GM18511 (cell line): Measurements from ENCODE around the gene ID3.

Experiments
- ATAC-seq: cut with Tn5 transposase; IDR thresholded peaks from one replicate; pipeline ENCODE4 v1.9.1; 2021; ENCODE audit warnings: mild to moderate bottlenecking, moderate library complexity; ENCODE audit not compliant: unreplicated experiment

ID3 gene

DNA sequence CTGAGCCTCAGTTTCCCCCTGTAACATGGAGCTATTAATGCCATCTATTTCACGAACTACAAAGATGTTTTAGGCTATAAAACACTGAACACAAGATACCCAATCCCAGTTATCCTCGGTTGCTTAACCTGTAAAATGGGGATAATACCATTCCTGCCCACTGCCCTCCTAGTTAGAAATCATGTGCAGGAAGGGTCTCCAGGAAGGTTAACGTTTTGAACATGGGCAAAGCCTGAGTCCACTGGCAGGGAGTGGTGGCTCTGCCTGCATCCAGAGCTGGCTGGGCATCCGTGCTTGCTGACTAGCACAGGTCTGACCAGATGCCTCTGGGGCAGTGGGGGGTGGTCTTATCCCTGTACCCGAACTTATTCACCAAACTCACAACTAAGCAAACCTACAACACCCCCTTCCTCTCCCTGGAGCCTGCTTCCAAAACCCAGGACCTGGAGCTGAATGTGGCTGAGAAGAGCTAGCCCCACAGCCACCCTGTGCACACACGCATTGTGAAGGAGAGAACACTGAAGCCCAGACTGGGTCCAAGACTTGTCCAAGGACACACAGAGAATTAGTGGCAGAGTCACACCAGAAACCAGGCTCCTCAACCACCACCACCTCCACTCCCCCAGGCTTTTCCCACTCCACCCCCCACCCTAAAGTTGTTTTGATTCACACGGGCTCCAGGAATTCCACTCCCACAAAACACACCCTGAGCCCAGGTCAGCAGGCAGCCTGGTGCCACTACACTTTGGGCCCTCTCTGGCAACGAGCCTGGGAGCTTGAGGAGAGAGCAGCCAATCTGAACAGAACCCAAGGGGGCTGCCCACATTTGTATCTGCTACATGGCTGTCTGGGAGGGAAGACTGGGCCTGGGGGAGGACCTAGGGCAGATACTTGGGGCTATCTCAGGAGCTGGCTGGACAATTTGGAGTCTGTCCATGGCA, 29.9 kb downstream of the ID3 start:
- ATAC-seq = no peak

DNA sequence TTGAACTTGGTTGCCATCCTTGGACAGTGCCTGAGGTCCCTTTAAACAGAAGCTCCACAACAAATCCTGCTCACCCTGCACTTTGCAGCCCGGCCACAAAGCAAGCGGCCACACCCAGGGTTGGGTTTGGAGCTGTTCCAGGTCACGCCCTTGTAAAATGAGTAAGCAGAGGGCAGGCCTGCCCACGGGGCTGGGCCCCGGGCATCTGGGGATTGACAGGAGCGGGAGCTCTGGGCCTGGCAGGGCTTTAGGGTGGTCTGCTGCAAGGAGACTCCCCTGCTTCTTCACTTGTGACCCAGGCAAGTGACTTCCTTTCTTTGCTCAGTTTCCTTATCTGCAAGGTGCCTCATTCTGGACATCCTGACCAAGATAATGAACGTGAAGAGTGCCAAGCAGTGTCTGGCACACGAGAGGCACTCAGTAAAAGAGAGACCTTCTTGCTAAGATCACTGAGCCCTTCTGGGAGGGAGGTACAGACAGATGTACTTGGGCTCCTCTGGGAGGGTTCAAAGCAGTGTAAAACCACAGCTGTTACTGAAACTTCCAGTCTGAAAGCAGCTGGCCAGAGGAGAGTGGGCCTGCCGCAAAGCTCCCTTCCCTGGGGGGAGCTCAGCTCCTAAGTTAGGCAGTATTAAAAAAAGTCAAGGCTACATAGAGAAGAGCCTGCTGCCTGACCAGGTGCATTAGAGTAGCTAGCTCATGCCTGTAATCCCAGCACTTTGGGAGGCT, 30.9 kb downstream of the ID3 start:
- ATAC-seq = peak; percentile 55

DNA sequence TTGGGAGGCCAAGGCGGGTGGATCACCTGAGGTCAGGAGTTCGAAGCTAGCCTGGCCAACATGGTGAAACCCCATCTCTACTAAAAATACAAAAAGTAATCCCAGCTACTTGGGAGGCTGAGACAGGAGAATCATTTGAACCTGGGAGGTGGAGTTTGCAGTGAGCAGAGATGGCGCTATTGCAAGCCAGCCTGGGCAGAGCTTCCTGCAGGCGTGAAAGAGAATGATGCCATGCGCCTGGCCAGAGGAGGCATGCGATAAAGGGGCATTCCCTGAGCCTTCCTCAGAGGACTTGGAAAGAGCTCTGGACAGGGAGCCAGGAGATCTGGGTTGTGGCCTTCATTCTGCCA, 31.4 kb downstream of the ID3 start:
- no peak for ATAC-seq

DNA sequence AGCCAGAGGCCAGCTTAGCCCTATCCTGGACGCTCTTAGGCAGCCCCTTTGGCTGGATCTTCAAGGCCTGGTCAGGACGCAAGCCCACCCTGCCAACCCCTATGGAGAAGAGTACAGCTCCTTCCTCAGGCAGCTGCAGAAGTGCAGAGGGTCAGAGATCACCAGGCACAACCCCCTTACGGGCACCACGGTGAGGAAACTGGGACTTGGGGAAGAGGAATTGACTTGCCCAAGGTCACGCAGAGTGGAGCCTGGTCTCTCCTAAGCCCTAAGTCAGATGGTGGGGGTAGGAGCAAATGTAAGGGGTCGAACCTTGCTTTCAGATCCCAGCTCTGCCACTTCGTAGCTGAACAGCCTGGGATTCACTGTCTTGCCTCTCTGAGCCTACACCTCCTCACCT, 31.9 kb downstream of the ID3 start:
- ATAC-seq = no peak

DNA sequence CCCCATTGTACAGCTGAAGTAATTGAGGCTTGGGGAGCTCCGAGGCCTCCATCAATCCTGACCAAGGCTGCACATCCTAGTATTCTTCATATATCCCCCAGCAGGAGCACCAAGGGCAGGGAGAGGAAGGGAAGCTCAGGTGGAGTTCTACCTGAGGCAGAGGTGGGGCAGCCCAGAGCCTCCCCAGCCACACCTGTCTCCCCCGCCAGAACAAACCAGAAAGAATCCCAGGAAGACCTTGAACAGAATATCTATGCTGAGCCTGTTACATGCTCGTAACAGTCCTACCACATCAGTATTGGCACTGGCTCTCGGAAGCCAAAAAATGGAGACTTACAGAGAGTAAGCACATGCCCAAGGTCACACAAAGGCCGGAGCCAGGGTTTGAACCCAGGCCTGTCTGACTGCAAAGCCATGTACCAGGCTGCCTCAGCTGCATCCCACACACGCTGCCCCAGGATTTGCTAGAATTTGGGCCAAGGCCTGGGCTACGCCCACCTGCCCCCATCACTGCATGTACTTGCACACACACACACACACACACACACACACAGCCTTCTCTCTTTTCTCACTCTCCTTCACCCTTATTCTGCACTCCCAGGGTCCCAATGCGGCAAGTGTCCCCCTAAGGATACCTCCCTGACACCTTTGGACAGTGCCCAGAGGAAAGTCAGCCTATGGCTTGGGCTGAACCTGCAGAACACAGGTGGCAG, 32.8 kb downstream of the ID3 start:
- no peak for ATAC-seq

DNA sequence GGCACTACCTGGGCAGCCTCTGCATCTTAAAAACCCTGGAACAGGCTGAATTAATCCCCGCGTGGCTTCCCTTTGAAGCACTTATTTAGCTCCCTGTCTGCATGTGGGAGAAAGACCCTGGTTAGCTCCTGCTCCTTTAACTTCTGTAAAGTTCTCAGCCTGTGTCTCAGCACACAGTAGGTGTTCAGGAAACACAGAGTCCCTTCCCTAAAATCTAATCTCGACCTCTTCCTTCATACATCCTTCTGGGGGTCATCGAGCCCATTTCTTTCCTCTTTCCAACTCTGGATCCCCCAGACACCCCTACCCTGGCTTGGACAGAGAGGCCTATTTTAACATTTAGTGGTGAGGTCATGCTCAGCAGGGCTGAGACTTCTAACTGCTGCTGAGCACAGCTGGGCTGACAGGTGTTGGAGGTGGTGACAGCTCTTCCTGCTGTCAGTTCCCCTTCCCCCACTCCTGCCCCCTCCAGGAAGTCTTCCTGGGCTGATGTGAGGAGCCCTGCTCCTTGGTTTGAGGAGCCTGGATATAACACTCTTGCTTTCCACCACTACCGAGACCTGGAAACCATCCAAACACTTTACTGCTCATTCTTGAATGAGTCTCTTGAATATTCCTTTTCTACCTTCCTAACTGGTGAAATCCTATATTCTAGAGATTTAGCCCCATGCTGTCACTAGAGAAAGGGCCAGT, 33.6 kb downstream of the ID3 start:
- no peak for ATAC-seq

DNA sequence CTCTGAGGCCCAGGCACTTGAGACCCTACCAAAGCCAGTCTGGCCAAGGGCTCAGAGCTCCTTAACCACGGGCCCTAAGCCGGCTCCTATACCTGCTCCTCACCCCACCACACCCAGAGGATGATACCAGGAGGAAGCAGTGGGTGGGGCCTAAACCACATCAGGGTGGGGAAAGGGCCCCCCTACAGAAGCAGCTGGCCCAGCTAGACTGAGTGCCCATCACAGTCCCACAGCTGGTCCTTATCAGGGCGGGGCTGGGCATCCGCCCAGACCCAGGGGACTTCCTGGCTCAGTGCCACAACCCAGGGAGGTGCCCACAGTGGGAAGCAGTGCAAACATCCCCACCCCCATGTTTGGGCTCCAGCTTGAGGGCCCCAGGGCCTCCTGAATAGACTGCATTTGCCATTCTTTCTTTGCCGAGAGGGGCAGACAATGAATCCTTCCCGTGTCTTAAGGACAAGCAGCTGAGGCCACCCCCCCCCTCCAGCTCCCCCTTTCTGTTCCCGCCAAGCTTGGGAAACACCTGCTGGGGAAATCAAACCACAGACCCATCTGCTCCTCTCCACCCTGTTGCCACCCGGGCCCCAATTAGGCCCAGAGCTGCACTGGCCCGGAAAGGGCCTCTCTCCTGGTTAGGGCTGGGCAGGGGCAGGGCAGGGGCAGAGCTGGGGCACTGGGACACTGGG, 34.4 kb downstream of the ID3 start:
- no peak for ATAC-seq

DNA sequence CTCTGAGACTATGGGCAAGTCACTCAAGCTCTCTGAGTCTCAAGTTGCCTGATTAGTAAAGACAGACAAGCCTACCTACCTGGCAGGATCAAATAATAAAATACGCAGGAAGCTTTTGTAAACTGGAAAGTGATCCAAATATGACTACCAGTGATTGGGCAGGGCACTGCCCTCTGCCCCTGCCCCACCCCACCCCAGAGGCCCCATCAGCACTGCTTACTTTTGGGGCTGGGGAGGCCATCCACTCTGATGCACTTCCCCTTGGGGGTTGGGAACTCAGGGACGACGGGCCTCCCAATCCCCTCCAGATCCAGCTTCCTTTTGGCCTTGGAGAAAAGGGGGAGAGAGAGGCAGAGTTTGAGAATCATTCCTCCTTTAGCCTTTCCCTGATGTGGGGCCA, 35.1 kb downstream of the ID3 start:
- no peak for ATAC-seq

DNA sequence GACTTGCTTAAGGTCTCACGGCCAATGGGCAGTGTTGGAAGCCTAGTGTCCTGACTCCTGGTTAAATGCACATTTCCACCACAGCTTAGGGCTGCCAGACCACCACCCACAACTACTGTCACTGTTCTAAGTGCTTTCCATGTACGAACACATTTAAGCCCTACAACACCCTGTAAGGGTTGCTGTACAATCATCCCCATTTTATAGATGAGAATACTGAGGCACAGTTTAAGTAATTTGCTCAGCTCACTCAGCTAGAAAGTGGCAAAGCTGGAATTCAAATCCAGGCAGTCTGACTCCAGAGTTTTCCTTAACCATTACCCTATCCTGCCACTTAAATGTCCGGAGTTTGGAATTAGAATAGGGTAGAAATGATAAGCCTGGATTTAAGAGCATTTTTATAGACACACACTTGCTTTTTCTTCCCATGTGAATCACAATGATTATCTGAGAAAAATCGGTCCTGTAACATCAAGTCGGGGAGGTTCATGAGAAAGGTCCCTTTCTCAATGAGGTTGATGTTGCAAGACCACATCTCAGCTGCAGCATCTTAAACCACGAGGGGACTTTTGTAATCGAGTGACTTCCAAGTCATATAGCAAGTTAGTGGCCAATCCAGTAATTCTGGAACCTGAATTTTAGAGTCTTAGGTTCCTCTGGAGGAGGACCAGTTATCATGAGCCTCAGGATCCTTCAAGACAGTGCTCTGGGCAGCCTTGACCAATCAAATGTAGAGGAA, 36.9 kb downstream of the ID3 start:
- ATAC-seq = no peak

DNA sequence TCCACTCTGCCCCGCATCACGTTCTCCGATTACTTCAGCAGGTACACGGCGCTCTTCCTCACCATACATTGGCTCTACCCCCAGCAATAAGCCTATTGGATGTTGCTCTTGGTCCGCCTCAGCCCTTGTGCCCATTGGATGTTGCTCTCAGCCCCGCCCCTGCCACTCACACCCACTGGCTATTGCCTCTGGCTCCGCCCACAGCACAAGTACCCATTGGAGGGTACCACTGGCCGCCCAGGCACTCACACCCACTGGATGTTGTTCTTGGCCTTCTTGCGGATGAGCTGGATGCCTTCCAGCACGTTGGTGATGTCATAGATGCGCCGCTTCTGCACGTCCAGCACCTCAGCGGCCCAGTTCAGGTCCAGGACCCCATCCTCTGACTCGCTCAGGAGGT, 37.7 kb downstream of the ID3 start:
- ATAC-seq = no peak

DNA sequence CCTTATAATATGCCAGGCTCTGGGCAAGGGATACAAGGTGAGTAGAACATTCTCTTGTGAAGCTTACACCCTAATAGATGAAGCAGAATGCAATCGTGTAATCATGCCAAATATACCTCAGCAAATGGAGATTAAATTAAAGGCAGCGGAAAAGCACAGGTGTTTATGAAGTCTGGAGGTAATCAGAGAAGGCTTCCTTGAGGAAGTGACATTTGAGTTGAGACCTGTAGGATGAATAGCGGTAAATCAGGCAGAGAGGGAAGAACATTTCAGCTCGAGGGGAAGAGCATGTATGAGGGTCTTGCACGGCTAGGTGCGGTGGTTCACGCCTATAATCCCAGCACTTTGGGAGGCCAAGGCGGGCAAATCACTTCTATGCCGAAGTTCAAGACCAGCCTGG, 41.7 kb downstream of the ID3 start:
- ATAC-seq = no peak

DNA sequence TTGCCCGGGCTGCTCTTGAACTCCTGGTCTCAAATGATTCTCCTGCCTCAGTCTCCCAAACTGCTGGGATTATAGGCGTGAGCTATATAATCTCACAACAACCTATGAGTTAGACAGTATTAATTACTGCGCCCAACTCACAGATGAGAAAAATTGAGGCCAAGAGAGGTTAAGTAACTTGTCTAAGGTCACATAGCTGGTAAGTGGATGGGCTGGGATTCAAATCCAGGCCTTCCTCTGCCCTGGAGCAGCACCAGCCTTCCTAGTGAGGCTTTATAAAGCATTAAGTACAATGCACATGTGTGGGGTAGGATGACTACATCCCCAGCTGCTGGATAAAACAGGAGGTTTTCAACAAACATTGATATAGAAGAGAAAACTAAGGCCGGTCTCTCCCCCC, 43.4 kb downstream of the ID3 start:
- ATAC-seq = no peak

DNA sequence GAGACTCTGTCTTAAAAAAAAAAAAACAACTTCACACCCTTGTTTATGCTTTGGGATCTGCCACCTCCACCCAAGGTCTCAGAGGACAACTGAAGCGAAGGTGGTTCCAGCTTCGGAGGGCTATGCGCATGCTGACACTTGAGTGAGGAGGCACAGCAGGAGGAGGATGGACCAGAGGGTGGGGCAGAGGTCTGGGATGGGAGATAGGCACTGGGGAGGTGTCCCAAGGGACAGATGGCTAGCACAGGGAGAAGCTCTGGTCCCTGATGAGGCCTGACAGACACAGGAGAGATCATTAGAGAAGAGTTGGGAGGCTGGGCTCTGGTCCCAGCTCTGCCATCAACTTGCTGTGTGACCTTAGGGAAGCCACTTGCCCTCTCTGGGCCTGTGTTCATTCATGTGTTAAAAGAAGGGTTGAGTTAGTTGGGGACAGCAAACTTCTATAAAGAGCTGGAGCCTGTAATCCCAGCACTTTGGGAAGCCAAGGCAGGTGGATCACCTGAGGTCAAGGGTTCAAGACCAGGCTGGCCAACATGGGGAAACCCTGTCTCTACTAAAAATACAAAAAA, 45.1 kb downstream of the ID3 start:
- no peak for ATAC-seq

DNA sequence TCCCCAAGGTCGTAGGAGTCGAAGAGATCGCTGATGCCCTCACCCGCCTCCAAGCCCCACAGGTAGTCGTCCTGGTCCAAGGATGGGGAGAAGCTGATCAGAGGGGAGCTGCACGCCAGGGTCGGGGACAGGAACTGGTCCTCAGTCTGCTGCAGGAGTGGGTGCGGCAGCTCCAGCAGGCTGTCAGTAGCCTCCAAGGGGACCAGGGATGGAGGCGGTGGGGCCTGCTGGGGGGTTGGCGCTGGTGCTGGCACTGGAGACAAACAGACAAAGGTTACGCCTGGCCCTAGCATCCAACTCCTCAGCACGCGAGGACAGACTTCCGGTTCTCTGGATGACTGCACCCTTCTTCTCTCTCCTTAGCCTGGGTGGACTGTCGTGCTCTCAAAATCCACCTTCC, 49.4 kb downstream of the ID3 start:
- ATAC-seq = no peak
